Thymus (tissue), 11 donors: ENCODE results near the gene EMC10. TPM values are rescaled to one million over a fixed set of nuclear protein-coding genes. Genes with fewer than 3 reads are reported as not detected.

ENCODE experiments used
- DNase-seq, 9 donors: peaks; one replicate each; pipeline ENCODE4 v3.0.0-alpha.2; 2013; ENCODE audit warnings: low spot score in 9 of 9, low read depth in 6 of 9, missing footprints in 1 of 9
- H3K27ac ChIP-seq, 2 donors: one replicate each; pipeline ENCODE4 v1.5.1; 2013; ENCODE audit warnings: control low read depth in 1 of 2, low read depth in 1 of 2, low read length in 1 of 2, mild to moderate bottlenecking in 1 of 2, moderate library complexity in 1 of 2
- H3K27me3 ChIP-seq, 2 donors: one replicate each; pipeline ENCODE4 v1.5.1; 2013; ENCODE audit warnings: low read length in 1 of 2; ENCODE audit not compliant: control insufficient read depth in 2 of 2, insufficient read depth in 1 of 2
- H3K36me3 ChIP-seq, 2 donors: one replicate each; pipeline ENCODE4 v1.5.1; 2013; ENCODE audit warnings: low read length in 1 of 2, mild to moderate bottlenecking in 1 of 2, moderate library complexity in 1 of 2; ENCODE audit not compliant: control insufficient read depth in 2 of 2, insufficient read depth in 2 of 2
- H3K4me1 ChIP-seq, 2 donors: one replicate each; pipeline ENCODE4 v1.5.1; 2013; ENCODE audit warnings: low read length in 2 of 2; ENCODE audit not compliant: control insufficient read depth in 2 of 2, insufficient read depth in 2 of 2
- H3K4me3 ChIP-seq, 2 donors: one replicate each; pipeline ENCODE4 v1.5.1; 2013; ENCODE audit warnings: low read length in 2 of 2, control low read depth in 1 of 2, mild to moderate bottlenecking in 1 of 2
- H3K9me3 ChIP-seq, 2 donors: one replicate each; pipeline ENCODE4 v1.5.1; 2013; ENCODE audit warnings: low read length in 1 of 2, mild to moderate bottlenecking in 1 of 2; ENCODE audit not compliant: control insufficient read depth in 2 of 2, insufficient read depth in 1 of 2
- WGBS: extraction: QIAGEN DNeasy Blood & Tissue Kit; methylation state at CpG from one replicate; pipeline ENCODE4 v1.1.7; 2013; 5-methylcytosine and 5-hydroxymethylcytosine counted together
- polyA plus RNA-seq: library from polyadenylated mRNA; stranded (reverse); fragments of 200-250 nt; gene quantifications from one replicate; pipeline ENCODE4 v1.2.3, GENCODE V29; 2013
- total RNA-seq: library from RNA; stranded (reverse); fragments of 120-200 nt; gene quantifications from one replicate; pipeline ENCODE4 v1.2.4, GENCODE V29; 2013
- donor health status: healthy.

The EMC10 gene
- total and polyA plus RNA-seq, 2 donors: 49.9 to 62.6 TPM

DNA sequence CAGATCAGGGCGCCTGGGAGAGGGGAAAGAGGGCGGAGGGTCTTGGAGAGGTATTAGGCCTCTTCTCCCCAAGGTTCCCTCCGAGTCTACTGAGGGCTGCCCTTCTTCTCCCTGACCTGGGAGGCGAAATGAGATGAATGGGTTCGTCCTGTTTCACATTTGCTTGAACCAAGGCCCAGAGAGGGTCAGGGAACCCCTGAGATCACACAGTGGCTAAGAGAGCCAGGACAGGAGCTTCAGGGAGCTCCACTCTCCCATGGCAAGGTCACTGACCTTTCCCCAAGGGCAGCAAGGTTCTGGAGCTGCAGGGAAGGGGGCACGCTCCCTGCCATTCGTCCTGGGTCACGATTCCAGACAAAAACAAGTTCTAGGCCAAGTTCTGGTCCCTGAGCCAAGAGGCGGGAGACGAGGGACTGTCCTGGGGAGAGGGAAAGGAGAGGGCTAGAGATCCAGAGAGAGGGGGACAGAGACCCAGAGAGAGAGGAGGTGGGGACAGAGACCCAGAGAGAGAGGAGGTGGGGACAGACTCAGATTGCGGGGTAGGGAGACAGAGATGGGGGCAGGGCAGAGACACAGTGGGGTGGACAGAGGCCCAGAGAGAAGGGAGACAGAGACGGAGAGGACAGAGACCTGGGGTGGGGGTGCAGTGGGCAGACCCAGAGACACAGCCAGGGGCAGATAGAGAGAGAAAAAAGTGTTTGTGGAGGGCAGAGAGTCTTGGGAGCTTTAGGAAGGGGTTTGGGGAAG is 36.9 kb downstream of the EMC10 start:
- WGBS: 82% methylated on average over 12 of the region's 12 CpGs

DNA sequence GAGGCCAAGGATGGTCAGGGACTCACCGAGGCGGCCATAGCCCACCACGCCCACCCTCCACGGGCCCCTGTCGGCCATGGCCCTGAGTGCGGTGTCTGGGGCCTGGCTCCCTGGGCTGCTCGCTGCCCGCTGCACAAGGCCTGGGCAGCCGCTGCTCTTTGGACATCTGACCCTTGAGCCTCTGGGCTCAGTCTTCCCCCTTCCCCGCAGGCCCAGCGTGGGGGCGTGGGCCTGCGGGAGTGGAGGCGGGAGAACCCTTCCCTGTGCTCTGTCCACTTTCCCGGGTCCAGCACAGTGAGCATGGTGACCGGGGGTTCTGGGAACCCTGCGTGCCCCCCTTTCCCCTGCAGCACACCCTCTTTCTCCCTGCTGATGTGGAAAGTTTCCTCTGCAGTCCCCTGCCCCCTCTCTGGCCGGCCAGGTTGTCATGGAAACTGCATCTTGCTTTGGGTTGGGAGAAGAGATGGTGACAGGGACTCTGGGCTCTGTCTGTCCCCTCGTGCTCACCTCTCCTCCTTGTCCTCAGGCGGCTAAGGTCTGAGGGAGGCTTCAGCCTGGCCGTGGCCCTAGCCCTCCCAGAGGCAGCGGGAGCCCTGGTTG is 37.5 kb downstream of the EMC10 start, which contains the start of gene ASPDH:
Gene ASPDH, minus strand, starts transcription at position 168 of the 600 bp plus-strand sequence. Its CDS starts 90 bp downstream, at position 78.
- Histone ChIP-seq H3K36me3 (no peaks in the 10 kb centered on the region), H3K4me1 (peaks cover 9 to 13% of the 10 kb centered on the region in 2 donors), H3K4me3 (no peak within 1 kb of the TSS), H3K27ac (no peak within 1 kb of the TSS), H3K27me3 (peaks cover 2 to 24% of the 10 kb centered on the region in 2 donors), H3K9me3 (peaks cover 0 to 4% of the 10 kb centered on the region in 2 donors)
- 66% methylated on average over 22 of the region's 22 CpGs for WGBS
- no peak for DNase-seq

More for the DNA sequence above, 36.9 kb downstream of the EMC10 start:
- no peak for DNase-seq
- H3K4me1 ChIP-seq: peaks cover 9 to 13% of the 10 kb centered on the region in 2 donors
- H3K4me3 ChIP-seq: no peak overlapping the region
- H3K27me3 ChIP-seq: peaks cover 2 to 24% of the 10 kb centered on the region in 2 donors
- no peak overlapping the region for H3K27ac ChIP-seq
- no peaks in the 10 kb centered on the region for H3K36me3 ChIP-seq
- H3K9me3 ChIP-seq: no peaks in the 10 kb centered on the region

DNA sequence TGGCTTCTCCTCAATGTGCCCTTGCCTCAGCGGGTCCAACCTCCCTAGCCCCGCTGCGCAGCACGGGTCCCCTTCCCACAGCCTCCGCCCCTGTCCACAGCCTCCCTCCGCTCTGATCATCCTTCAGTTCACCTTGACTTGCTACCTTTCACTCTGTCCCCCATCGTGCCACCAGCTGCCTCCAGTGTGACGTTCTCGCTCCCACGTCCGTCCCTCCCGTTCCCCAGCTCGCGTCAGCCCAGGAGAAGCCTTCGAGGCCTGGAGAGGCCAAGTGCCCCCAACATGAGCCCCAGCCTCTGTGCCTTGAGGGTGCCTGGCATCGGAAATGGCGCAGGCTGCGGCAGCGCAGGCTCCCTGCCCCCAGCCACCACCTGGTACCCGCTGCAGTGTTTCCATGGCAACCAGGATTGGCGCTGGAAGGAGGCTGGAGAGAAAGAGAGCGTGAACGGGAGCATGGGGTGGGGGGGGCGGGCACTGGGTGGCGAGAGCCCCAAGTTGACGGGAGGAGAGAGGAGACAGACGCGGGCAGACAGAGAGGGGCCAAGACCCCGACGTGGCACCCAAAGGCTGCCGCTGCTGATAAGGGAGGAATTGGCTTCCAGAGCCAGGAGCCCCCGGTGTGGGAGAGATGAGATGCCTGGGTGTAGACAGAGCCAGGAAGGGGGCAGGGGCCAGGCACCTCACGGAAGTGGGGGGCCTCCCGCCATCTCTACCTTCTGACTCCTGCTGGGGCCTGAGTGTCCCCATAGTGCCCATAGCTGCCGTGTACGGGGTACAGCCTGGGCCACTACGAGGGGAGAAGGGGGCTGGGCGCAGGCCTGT is 38.2 kb downstream of the EMC10 start:
- Histone ChIP-seq H3K27ac (no peak overlapping the region), H3K4me3 (no peak overlapping the region), H3K9me3 (peaks cover 0 to 4% of the 10 kb centered on the region in 2 donors), H3K27me3 (peaks cover 2 to 24% of the 10 kb centered on the region in 2 donors), H3K4me1 (peaks cover 9 to 13% of the 10 kb centered on the region in 2 donors), H3K36me3 (no peaks in the 10 kb centered on the region)
- 59% methylated on average over 38 of the region's 38 CpGs for WGBS
- DNase-seq: peak in 2 of 9 donors; percentile 27 to 51

DNA sequence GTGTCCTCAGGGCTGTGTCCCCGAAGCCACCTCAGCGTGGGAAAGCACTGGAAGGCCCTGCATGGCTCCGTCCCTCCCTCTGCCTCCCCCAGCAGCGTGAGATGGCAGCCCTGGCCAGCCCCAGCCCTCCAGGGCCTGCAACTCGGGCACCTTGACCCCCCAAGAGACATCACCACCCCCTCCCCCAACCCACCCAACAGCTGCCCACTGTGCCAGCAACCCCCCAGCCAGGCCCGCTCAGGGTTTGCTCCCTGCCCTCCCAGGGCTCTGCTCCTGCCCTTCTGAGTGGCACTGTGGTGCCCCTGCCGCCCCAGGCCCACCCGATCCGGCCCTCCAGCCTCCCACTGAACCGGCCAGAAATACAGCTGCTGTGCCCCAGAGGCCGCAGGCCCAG is 38.9 kb downstream of the EMC10 start:
- no peak for DNase-seq

DNA sequence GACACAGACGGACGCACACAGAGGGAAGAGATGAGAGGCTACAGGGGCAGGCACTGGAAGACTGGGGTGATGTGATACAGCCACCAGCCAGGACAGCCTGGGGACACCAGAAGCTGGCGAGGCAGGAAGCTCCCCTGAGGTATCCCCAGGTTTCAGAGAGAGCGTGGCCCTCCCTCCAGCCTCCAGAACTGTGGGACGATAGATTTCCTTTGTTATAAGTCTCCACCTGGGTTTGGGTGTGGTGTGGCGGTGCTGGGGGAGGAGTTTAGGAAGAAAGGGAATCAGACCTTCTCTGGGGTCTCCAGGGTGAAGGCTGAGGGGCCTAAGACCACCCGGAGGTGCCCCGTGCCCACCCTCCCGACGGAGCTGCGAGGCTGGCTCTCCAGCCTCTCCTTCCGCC is 40.1 kb downstream of the EMC10 start:
- WGBS: 68% methylated on average over 12 of the region's 12 CpGs
- H3K4me3 ChIP-seq: no peak overlapping the region
- H3K27ac ChIP-seq: no peak overlapping the region
- peaks cover 0 to 4% of the 10 kb centered on the region in 2 donors for H3K9me3 ChIP-seq
- peaks cover 2 to 24% of the 10 kb centered on the region in 2 donors for H3K27me3 ChIP-seq
- H3K36me3 ChIP-seq: no peaks in the 10 kb centered on the region
- H3K4me1 ChIP-seq: peaks cover 2 to 6% of the 10 kb centered on the region in 2 donors
- DNase-seq: no peak

More for the DNA sequence above, 38.9 kb downstream of the EMC10 start:
- Histone ChIP-seq H3K36me3 (no peaks in the 10 kb centered on the region), H3K27me3 (peaks cover 2 to 24% of the 10 kb centered on the region in 2 donors), H3K27ac (no peak overlapping the region), H3K4me3 (no peak overlapping the region), H3K9me3 (peaks cover 0 to 4% of the 10 kb centered on the region in 2 donors), H3K4me1 (peaks cover 9 to 12% of the 10 kb centered on the region in 2 donors)
- WGBS: 84% methylated on average over 11 of the region's 11 CpGs

DNA sequence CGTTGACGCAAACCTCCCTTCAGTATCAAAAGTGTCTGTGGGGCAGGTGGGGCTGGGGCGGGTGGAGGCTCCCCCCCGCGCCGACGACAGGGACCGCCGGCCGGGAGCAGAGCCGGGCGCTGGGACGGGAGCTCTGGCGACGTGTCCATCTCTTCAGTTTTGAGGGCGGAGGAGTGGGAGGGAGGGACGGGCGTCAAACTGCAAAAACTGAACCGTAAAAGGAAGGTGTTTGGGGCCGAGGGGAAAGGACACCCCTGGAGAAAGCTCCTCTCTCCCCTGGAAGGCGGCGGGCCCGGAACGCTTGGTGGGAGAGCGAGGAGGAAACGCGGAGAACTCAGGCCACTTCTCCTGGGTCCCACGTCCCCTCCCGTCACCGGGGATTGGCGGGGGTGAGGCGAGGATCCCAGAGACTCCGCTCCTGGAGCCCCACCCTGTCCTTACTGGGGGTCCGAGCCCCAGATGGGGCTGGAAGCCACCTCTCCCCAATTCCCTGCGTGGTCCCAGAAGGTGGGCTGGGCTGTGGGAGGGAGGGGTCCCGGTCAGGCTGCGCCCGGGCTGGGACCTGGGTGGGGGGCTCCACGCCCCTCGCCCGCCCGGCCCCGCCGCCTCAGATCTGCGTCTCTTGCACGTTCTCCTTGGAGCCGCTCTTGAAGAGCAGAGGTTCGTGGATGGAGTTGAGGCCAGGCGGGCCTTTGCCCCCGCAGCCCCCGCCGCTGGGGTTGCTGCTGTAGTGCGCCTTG is 40.8 kb downstream of the EMC10 start:
- peaks cover 2 to 24% of the 10 kb centered on the region in 2 donors for H3K27me3 ChIP-seq
- peaks cover 0 to 4% of the 10 kb centered on the region in 2 donors for H3K9me3 ChIP-seq
- no peaks in the 10 kb centered on the region for H3K36me3 ChIP-seq
- H3K4me1 ChIP-seq: peaks cover 0 to 4% of the 10 kb centered on the region in 2 donors
- no peak overlapping the region for H3K27ac ChIP-seq
- no peak for DNase-seq
- 62% methylated on average over 53 of the region's 53 CpGs for WGBS
- H3K4me3 ChIP-seq: no peak overlapping the region

DNA sequence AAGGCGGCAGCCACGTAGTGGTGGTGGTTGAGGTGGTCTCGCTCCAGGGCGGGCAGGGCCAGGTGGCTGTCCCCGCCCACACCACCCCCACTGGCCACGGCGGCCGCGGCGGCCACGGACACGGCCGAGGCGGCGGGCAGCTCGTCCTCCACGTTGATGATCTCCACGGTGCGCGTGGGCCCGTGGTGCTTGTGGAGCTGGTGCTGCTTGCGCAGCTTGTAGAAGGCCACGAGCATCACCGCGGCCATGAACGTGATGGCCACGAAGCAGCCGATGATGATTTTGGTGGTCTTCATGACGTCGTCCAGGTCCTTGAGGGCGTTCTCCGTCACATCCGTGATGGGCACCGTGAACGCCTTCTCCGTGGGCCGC is 41.4 kb downstream of the EMC10 start:
- H3K27me3 ChIP-seq: peaks cover 2 to 24% of the 10 kb centered on the region in 2 donors
- no peaks in the 10 kb centered on the region for H3K36me3 ChIP-seq
- no peak overlapping the region for H3K4me3 ChIP-seq
- WGBS: 97% methylated on average over 37 of the region's 37 CpGs
- peaks cover 0 to 4% of the 10 kb centered on the region in 2 donors for H3K9me3 ChIP-seq
- peaks cover 0 to 4% of the 10 kb centered on the region in 2 donors for H3K4me1 ChIP-seq
- DNase-seq: no peak
- H3K27ac ChIP-seq: no peak overlapping the region

DNA sequence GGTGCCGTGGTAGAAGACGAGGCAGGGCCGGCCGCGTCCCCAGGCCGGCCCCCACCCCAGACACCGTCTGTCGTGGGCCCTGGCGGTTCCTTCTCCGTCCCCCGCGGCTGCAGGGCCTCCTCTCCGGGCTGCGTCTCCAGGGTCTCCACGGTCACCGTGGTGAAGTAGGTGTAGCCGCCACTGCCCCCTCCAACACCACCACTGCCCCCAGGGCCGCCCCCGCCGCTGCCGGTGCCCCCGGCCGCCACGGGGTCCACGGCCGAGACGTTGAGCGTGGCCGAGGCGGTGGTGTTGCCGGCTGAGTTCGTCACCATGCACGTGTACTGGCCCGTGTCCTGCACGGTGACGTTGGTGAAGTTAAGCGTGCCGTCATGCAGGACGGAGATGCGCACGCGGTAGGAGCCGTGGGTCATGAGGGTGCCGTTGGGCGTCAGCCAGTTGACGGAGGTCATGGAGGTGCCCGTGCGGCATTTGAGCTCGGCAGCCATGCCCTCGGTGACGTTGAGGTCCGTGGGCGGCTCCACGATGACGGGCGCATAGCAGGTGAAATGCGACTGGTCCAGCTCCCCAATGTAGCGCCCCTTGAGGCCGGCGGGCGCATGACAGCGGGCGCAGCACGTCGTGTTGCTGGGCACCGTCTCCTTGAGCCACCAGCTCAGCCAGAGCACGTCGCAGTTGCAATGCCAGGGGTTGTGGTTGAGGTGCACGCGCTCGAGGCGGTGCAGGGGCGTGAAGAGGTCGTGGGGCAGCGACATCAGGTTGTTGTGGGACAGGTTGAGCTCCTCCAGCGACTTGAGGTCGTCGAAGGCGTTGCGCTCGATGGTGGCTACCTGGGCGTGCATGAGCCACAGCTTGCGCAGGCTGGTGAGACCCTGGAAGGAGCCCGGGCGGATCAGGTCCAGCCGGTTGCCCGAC is 42.0 kb downstream of the EMC10 start:
- Histone ChIP-seq H3K27me3 (peaks cover 2 to 24% of the 10 kb centered on the region in 2 donors), H3K4me3 (no peak overlapping the region), H3K9me3 (peaks cover 0 to 4% of the 10 kb centered on the region in 2 donors), H3K4me1 (peaks cover 0 to 4% of the 10 kb centered on the region in 2 donors), H3K27ac (no peak overlapping the region), H3K36me3 (no peaks in the 10 kb centered on the region)
- 96% methylated on average over 87 of the region's 87 CpGs for WGBS
- no peak for DNase-seq
